KMS-11 (cell line): ENCODE results near the gene SLC25A18.

Source experiments
- H2AFZ ChIP-seq: fragments of 200-600 bp; sonication (generic); 2 replicates; pipeline ENCODE4 v1.6.1; 2016; ENCODE audit warnings: antibody characterized with exemption, mixed run types, low read depth
- H3K27ac ChIP-seq: fragments of 200-600 bp; sonication (generic); 2 replicates; pipeline ENCODE4 v1.6.1; 2016; ENCODE audit warnings: mild to moderate bottlenecking, mixed run types
- H3K27me3 ChIP-seq: fragments of 200-600 bp; sonication (generic); 2 replicates; pipeline ENCODE4 v1.6.1; 2017; ENCODE audit warnings: mild to moderate bottlenecking, low read depth, mixed run types, moderate library complexity; ENCODE audit not compliant: insufficient read depth
- H3K36me3 ChIP-seq: fragments of 200-600 bp; sonication (generic); 2 replicates; pipeline ENCODE4 v1.6.1; 2017; ENCODE audit warnings: mild to moderate bottlenecking, mixed run types; ENCODE audit not compliant: insufficient read depth
- H3K4me1 ChIP-seq: fragments of 200-600 bp; sonication (generic); 2 replicates; pipeline ENCODE4 v1.6.1; 2016; ENCODE audit warnings: mild to moderate bottlenecking, low read depth, mixed run types; ENCODE audit not compliant: poor library complexity, severe bottlenecking
- H3K4me2 ChIP-seq: fragments of 200-600 bp; sonication (generic); 2 replicates; pipeline ENCODE4 v1.7.0; 2016; ENCODE audit warnings: mild to moderate bottlenecking, mixed run types
- H3K4me3 ChIP-seq: fragments of 200-600 bp; sonication (generic); IDR thresholded peaks from 2 replicates; pipeline ENCODE4 v1.6.1; 2017; ENCODE audit warnings: low read depth, low read length, mixed read lengths; ENCODE audit not compliant: insufficient read depth
- H3K79me2 ChIP-seq: fragments of 200-600 bp; sonication (generic); 2 replicates; pipeline ENCODE4 v1.6.1; 2016; ENCODE audit warnings: low read depth, mixed run types; ENCODE audit not compliant: insufficient read depth
- H3K9ac ChIP-seq: fragments of 200-600 bp; sonication (generic); 2 replicates; pipeline ENCODE4 v1.6.1; 2016; ENCODE audit warnings: mild to moderate bottlenecking, mixed run types
- H4K20me1 ChIP-seq: fragments of 200-600 bp; sonication (generic); 2 replicates; pipeline ENCODE4 v1.6.1; 2016; ENCODE audit warnings: mild to moderate bottlenecking, mixed run types; ENCODE audit not compliant: insufficient read depth
- TF ChIP-seq, protein P1 (sequence below): fragments of 200-600 bp; sonication (generic); conservative IDR thresholded peaks from 2 replicates; pipeline ENCODE4 v1.6.1; 2017; ENCODE audit warnings: low read depth, mild to moderate bottlenecking, antibody characterized with exemption, low read length, moderate library complexity, mixed read lengths

Gene SLC25A18

DNA sequence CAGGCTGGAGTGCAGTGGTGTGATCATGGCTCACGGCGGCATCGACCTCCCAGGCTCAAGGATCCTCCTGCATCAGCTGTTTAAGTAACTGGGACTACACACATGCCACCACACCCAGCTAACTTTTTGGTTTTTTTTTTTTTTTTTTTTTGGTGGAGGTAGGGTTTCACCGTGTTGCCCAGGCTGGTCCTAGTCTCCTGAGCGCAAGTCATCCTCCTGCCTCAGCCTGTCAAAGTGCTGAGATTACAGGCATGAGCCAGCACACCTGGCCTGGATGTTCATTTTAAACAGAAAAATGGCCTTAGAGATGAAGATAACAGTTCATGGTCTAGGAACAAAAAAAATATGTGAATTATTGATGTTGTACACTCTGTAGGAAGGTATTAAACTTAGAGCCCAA, 13.6 kb upstream of the SLC25A18 start:
- no peak overlapping the region for H2AFZ ChIP-seq
- no peaks in the 10 kb centered on the region for H3K27me3 ChIP-seq
- no peaks in the 10 kb centered on the region for H3K79me2 ChIP-seq
- H3K4me3 ChIP-seq, result no peak overlapping the region
- H3K4me2 ChIP-seq, result no peak overlapping the region
- H3K36me3 ChIP-seq, result no peaks in the 10 kb centered on the region
- no peak overlapping the region for H3K9ac ChIP-seq
- H4K20me1 ChIP-seq, result no peaks in the 10 kb centered on the region
- H3K27ac ChIP-seq, result no peak overlapping the region
- TF ChIP-seq, protein P1, sequence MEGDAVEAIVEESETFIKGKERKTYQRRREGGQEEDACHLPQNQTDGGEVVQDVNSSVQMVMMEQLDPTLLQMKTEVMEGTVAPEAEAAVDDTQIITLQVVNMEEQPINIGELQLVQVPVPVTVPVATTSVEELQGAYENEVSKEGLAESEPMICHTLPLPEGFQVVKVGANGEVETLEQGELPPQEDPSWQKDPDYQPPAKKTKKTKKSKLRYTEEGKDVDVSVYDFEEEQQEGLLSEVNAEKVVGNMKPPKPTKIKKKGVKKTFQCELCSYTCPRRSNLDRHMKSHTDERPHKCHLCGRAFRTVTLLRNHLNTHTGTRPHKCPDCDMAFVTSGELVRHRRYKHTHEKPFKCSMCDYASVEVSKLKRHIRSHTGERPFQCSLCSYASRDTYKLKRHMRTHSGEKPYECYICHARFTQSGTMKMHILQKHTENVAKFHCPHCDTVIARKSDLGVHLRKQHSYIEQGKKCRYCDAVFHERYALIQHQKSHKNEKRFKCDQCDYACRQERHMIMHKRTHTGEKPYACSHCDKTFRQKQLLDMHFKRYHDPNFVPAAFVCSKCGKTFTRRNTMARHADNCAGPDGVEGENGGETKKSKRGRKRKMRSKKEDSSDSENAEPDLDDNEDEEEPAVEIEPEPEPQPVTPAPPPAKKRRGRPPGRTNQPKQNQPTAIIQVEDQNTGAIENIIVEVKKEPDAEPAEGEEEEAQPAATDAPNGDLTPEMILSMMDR, result no peak
- H3K4me1 ChIP-seq, result no peaks in the 10 kb centered on the region

DNA sequence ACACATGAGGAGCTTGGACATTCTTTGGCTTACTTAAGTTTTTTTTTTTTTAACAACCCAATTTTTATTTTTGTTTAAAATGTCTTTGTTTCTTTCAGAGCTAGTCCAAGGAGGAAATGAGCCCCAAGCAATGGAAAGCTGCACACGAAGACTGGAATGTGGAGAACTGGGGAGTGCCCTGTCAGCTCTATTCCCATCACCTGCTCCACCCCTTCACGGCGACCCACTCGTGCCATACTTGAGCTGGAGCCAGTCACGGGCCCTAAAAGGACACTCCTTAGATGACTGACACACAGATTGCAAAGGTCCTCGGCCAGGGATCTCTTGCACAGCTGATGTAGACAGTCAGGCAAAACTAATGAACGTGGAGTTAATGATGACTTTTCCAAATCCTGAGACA, 10.6 kb upstream of the SLC25A18 start:
- no peak overlapping the region for H3K4me3 ChIP-seq
- no peaks in the 10 kb centered on the region for H3K4me1 ChIP-seq
- H4K20me1 ChIP-seq, result no peaks in the 10 kb centered on the region
- H3K79me2 ChIP-seq, result no peaks in the 10 kb centered on the region
- H2AFZ ChIP-seq, result no peak overlapping the region
- H3K27me3 ChIP-seq, result no peaks in the 10 kb centered on the region
- H3K36me3 ChIP-seq, result no peaks in the 10 kb centered on the region
- no peak overlapping the region for H3K4me2 ChIP-seq
- no peak overlapping the region for H3K9ac ChIP-seq
- TF ChIP-seq, protein P1, result no peak
- no peak overlapping the region for H3K27ac ChIP-seq

DNA sequence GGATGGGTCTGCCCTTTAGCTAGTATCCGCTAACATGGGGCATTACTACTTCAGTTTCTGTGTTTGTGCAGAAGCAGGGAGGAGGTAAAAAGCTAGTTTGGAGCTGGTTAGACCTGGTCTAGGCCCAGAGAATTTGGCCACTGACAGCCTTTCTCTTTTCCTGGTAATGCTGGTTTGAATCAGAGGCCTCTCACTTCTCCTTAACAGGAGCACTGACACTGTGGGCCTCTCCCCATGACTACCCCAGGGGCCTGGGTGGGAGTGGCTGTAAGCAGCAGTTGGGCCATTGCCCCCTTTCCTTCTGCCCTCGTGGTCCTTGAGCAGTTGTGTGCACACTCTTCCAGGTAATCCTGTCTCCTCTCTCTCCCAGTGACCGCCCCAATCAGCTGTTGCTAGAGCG, 8.5 kb upstream of the SLC25A18 start:
- H3K4me2 ChIP-seq, result no peak overlapping the region
- TF ChIP-seq, protein P1, result no peak
- no peak overlapping the region for H3K9ac ChIP-seq
- no peak overlapping the region for H3K27ac ChIP-seq
- H3K4me3 ChIP-seq, result no peak overlapping the region
- no peak overlapping the region for H2AFZ ChIP-seq
- no peaks in the 10 kb centered on the region for H3K79me2 ChIP-seq
- no peaks in the 10 kb centered on the region for H3K27me3 ChIP-seq
- no peaks in the 10 kb centered on the region for H4K20me1 ChIP-seq
- H3K4me1 ChIP-seq, result no peaks in the 10 kb centered on the region
- no peaks in the 10 kb centered on the region for H3K36me3 ChIP-seq

DNA sequence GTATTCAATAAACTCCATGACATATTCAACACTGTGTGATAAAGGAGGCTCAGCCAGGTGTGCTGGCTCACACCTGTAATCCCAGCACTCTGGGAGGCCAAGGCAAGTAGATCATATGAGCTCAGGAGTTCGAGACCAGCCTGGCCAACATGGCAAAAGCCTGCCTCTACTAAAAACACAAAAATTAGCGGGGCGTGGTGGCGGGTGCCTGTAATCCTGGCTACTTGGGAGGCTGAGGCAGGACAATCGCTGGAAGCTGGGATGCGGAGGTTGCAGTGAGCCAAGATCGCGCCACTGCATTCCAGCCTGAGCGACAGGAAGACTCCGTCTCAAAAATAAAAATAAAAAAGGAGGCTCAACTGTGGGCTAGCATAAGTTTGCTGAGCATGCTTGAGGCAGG, 4.1 kb upstream of the SLC25A18 start:
- Histone ChIP-seq H3K4me3 (no peak overlapping the region), H3K4me2 (no peak overlapping the region), H3K27me3 (no peaks in the 10 kb centered on the region), H3K36me3 (no peaks in the 10 kb centered on the region), H2AFZ (no peak overlapping the region), H3K27ac (no peak overlapping the region), H3K79me2 (no peaks in the 10 kb centered on the region), H3K9ac (no peak overlapping the region), H3K4me1 (no peaks in the 10 kb centered on the region), H4K20me1 (no peaks in the 10 kb centered on the region)
- TF ChIP-seq, protein P1, result no peak
